Keratinocyte (primary cell): Measurements from ENCODE around the gene ZNF649. TPM values are rescaled to one million over a fixed set of nuclear protein-coding genes. Genes with fewer than 3 reads are reported as not detected.

Experiments
- DNase-seq: peaks from one replicate; pipeline ENCODE4 v3.0.0-alpha.2; 2011; ENCODE audit warnings: low read depth, missing footprints, low spot score
- FAIRE-seq: peaks from 2 replicates; lab custom pipeline; 2011; peaks lifted over from hg19 to GRCh38; lab: Jason Lieb, UNC
- H2AFZ ChIP-seq: 2 replicates; pipeline ENCODE4 v1.6.0; 2012; ENCODE audit warnings: low read length, control low read depth, inconsistent platforms; ENCODE audit not compliant: control insufficient read depth
- H3K27ac ChIP-seq: 2 replicates; pipeline ENCODE4 v1.5.1; 2011; ENCODE audit warnings: low read length; ENCODE audit not compliant: control insufficient read depth, insufficient read depth
- H3K27me3 ChIP-seq: 3 replicates; pipeline ENCODE4 v1.6.0; 2011; ENCODE audit warnings: low read length; ENCODE audit not compliant: control insufficient read depth, insufficient read depth; ENCODE audit errors: extremely low read depth
- H3K36me3 ChIP-seq, 2 experiments: 2 replicates in 1 of 2; 3 replicates in 1 of 2; pipeline ENCODE4 v1.5.1; 2011; ENCODE audit warnings: low read length in 2 of 2, mild to moderate bottlenecking in 1 of 2; ENCODE audit not compliant: control insufficient read depth in 2 of 2, insufficient read depth in 2 of 2; ENCODE audit errors: extremely low read depth in 1 of 2
- H3K4me1 ChIP-seq: 3 replicates; pipeline ENCODE4 v1.5.1; 2011; ENCODE audit warnings: low read length; ENCODE audit not compliant: control insufficient read depth, insufficient read depth; ENCODE audit errors: extremely low read depth
- H3K4me2 ChIP-seq: 3 replicates; pipeline ENCODE4 v1.6.0; 2011; ENCODE audit warnings: low read depth, low read length; ENCODE audit not compliant: control insufficient read depth, insufficient read depth; ENCODE audit errors: extremely low read depth
- H3K4me3 ChIP-seq, 3 experiments: fragments of 200-600 bp in 1 of 3; sonication (generic) in 1 of 3; 2 replicates in 2 of 3; 3 replicates in 1 of 3; pipeline ENCODE4 v1.5.1; 2011 to 2016; ENCODE audit warnings: low read length in 3 of 3, mild to moderate bottlenecking in 3 of 3, control low read depth in 2 of 3, inconsistent platforms in 1 of 3, low read depth in 1 of 3, mixed read lengths in 1 of 3, mixed run types in 1 of 3, moderate library complexity in 1 of 3; ENCODE audit not compliant: control insufficient read depth in 2 of 3, insufficient read depth in 2 of 3; ENCODE audit errors: extremely low read depth in 1 of 3
- H3K79me2 ChIP-seq: 2 replicates; pipeline ENCODE4 v1.6.0; 2012; ENCODE audit warnings: low read length; ENCODE audit not compliant: control insufficient read depth, insufficient read depth
- H3K9ac ChIP-seq: 3 replicates; pipeline ENCODE4 v1.6.0; 2011; ENCODE audit warnings: low read length; ENCODE audit not compliant: control insufficient read depth, insufficient read depth; ENCODE audit errors: extremely low read depth
- H3K9me1 ChIP-seq: 3 replicates; pipeline ENCODE4 v1.6.0; 2011; ENCODE audit warnings: low read length; ENCODE audit not compliant: control insufficient read depth, insufficient read depth; ENCODE audit errors: extremely low read depth
- H3K9me3 ChIP-seq: 2 replicates; pipeline ENCODE4 v1.5.1; 2012; ENCODE audit warnings: low read depth, low read length; ENCODE audit not compliant: control insufficient read depth
- H4K20me1 ChIP-seq: 3 replicates; pipeline ENCODE4 v1.6.0; 2011; ENCODE audit warnings: low read length; ENCODE audit not compliant: control insufficient read depth, insufficient read depth; ENCODE audit errors: extremely low read depth
- CTCF ChIP-seq, 3 experiments: IDR thresholded peaks in 1 of 3; conservative IDR thresholded peaks in 1 of 3; optimal IDR thresholded peaks in 1 of 3; 2 replicates in 2 of 3; 3 replicates in 1 of 3; pipeline versions ENCODE3 to v1.5.1; 2011; ENCODE audit warnings: low read length in 3 of 3, mild to moderate bottlenecking in 3 of 3, moderate library complexity in 2 of 3, control low read depth in 1 of 3, inconsistent platforms in 1 of 3; ENCODE audit not compliant: insufficient read depth in 2 of 3; ENCODE audit errors: extremely low read depth in 1 of 3
- EZH2 ChIP-seq: IDR thresholded peaks from one replicate; pipeline ENCODE4 v1.6.1; 2012; ENCODE audit warnings: inconsistent platforms, mild to moderate bottlenecking, low read length, moderate library complexity
- dilution Hi-C: fragments of 300-500 bp; cut with MboI; formaldehyde crosslinking; loops from one replicate; pipeline ENCODE4 v1.7.0; 2020; ENCODE audit warnings: low sequenced_read_pairs; ENCODE audit not compliant: extremely low pct_ligation_motif_present
- polyA plus RNA-seq, 5 experiments: library from polyadenylated mRNA; depleted of rRNA in 3 of 5; stranded (reverse) in 3 of 5; stranded (forward) in 1 of 5; unstranded in 1 of 5; fragments of >200 nt; gene quantifications; 1 replicate in 1 of 5; 2 replicates in 3 of 5; 3 replicates in 1 of 5; pipeline versions ENCODE4 v1.2.1 to v1.2.3, GENCODE V29; 2011 to 2012; ENCODE audit warnings: missing spikeins in 2 of 5, low read depth in 1 of 5, low replicate concordance in 1 of 5

The ZNF649 gene
- polyA plus RNA-seq, 1 donor (not counting 4 experiments of a cell fraction or from before 2014, with no cell fraction given) = 6.5 TPM

DNA sequence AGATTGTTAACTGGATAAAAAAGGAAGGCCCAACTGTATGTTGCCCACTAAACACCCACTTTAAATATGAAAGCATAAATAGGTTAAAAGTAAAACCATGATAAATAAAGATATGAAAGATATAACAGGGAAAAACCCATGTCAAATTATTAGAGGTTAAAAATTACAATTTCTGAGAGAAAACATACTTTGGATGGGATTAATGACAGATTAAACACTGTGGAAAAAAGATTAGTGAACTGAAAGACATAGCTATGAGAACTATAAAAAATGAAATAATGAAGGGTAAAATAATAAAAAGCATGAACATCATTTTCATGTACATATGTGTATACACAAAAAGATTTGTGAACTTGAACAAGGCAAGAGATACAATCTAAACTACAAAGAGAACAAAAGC lies 14.9 kb downstream of the ZNF649 start:
- Histone ChIP-seq H3K4me1 (no peaks in the 10 kb centered on the region), H3K9ac (no peak overlapping the region), H2AFZ (no peak overlapping the region), H3K4me2 (no peak overlapping the region), H4K20me1 (no peaks in the 10 kb centered on the region), H3K4me3 (no peak overlapping the region), H3K36me3 (peaks cover 18 to 25% of the 10 kb centered on the region in 2 experiments), H3K27me3 (no peaks in the 10 kb centered on the region), H3K9me3 (peaks cover 18% of the 10 kb centered on the region), H3K9me1 (no peaks in the 10 kb centered on the region), H3K27ac (no peak overlapping the region), H3K79me2 (no peaks in the 10 kb centered on the region)
- no peak for FAIRE-seq
- DNase-seq = no peak
- TF ChIP-seq EZH2 (no peak), CTCF (optimal IDR thresholded peaks at IDR 0.05 in 1 of 3, IDR thresholded peaks at IDR 0.05 in 1 of 3, conservative IDR thresholded peaks at IDR 0.05 in 1 of 3; ENCODE audit: extremely low read depth in 1 of 3, insufficient read depth in 2 of 3, low read length in 3 of 3) (no peak)
- dilution Hi-C loops = no loop called here

DNA sequence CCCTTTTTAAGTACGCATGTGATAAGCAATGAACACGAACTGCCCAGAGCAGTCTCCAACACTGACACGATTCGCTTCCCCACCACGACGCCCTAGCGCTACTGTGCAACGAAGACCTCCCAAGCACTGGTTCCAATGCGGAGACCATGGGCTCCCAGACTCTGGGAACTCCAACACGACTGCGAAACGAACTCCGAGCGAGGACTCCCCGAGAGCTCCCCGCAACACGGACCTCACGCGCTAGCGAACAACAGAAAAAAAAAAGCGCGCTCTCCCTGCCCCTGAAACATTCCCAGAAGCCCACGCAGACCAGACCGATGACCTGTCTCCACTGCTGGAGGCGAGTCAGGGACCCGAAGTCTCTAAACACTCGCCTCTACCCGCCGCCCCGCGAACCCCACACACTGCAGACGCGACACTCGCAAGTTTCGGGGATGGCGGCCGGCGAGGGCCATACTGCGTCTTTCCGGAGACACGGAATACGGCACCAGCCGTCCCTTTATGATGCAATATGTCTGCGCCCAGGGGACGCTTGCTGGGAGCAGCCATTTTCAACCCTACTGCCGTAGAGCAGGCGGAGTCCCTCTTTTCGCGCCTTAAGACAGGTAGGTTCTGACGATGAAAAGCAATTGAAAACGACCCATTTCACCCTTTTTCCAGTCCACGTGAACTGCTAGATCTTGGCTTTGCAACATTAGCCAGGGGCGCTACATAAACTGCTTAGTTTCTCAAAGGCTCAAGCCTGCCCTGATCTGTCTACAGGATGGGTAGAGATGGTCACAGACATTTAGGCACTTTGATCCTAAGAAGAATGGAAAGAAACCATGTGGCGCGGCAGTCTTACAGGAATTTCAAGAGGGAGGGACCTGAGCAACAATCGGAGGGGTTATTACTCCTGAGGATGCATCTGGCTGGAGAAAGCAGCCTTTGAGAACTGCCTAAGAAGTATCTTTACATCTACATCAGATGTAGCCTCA lies 17.0 kb downstream of the ZNF649 start, which contains the start of gene ZNF577:
Gene ZNF577, minus strand, starts transcription at position 430 of the 977 bp plus-strand sequence. CDS start 7,569 bp downstream, outside the sequence.
- no peaks in the 10 kb centered on the region for H3K27me3 ChIP-seq
- DNase-seq (peak; percentile 50), FAIRE-seq (peak; percentile 73)
- H4K20me1 ChIP-seq = no peaks in the 10 kb centered on the region
- peak within 1 kb of the TSS; percentile 59 to 87 (median 71) for H3K4me3 ChIP-seq
- H3K9me3 ChIP-seq = peaks cover 18% of the 10 kb centered on the region
- H2AFZ ChIP-seq = peak within 1 kb of the TSS; percentile 98
- no peaks in the 10 kb centered on the region for H3K79me2 ChIP-seq
- H3K9me1 ChIP-seq = no peaks in the 10 kb centered on the region
- H3K27ac ChIP-seq = peak within 1 kb of the TSS; percentile 54
- dilution Hi-C loops = no loop called here
- H3K4me2 ChIP-seq = peak within 1 kb of the TSS; percentile 91
- peak within 1 kb of the TSS; percentile 80 for H3K9ac ChIP-seq
- no peaks in the 10 kb centered on the region for H3K4me1 ChIP-seq
- TF ChIP-seq CTCF (optimal IDR thresholded peaks at IDR 0.05 in 1 of 3, IDR thresholded peaks at IDR 0.05 in 1 of 3, conservative IDR thresholded peaks at IDR 0.05 in 1 of 3; ENCODE audit: extremely low read depth in 1 of 3, insufficient read depth in 2 of 3, low read length in 3 of 3) (no peak), EZH2 (no peak)
- peaks cover 12 to 20% of the 10 kb centered on the region in 2 experiments for H3K36me3 ChIP-seq
